Progenitor cell of endocrine pancreas (in vitro differentiated cells): Measurements from ENCODE around the gene EGFL6. TPM values are rescaled to one million over a fixed set of nuclear protein-coding genes. Genes with fewer than 3 reads are reported as not detected.
"Not testable (repeated sequence)": the region's sequence is repeated elsewhere in the genome, so short reads cannot be mapped to it uniquely, and the experiment has no call there.

Experiments
- DNase-seq: peaks from one replicate; pipeline ENCODE4 v3.0.0; 2021; ENCODE audit warnings: low spot score; ENCODE audit not compliant: unreplicated experiment
- H3K27ac Mint-ChIP-seq: 2 replicates; pipeline ENCODE4 v1.8.0; 2021; ENCODE audit warnings: mild to moderate bottlenecking, moderate library complexity, mixed read lengths
- H3K27me3 Mint-ChIP-seq: 2 replicates; pipeline ENCODE4 v1.8.0; 2021; ENCODE audit warnings: mixed read lengths
- H3K36me3 Mint-ChIP-seq: 2 replicates; pipeline ENCODE4 v1.8.0; 2022; ENCODE audit warnings: mixed read lengths; ENCODE audit not compliant: insufficient read depth
- H3K4me1 Mint-ChIP-seq: 2 replicates; pipeline ENCODE4 v1.8.0; 2021; ENCODE audit warnings: low read depth, mixed read lengths
- H3K4me3 Mint-ChIP-seq: 2 replicates; pipeline ENCODE4 v1.8.0; 2021; ENCODE audit warnings: low read depth, mild to moderate bottlenecking, moderate library complexity, mixed read lengths
- H3K9me3 Mint-ChIP-seq: 2 replicates; pipeline ENCODE4 v1.8.0; 2021; ENCODE audit warnings: low read depth, mixed read lengths
- CTCF ChIP-seq: fragments of 200-600 bp; sonication (generic); IDR thresholded peaks from one replicate; pipeline ENCODE4 v1.5.0; 2021; ENCODE audit warnings: antibody characterized with exemption, mild to moderate bottlenecking; ENCODE audit not compliant: unreplicated experiment
- microRNA-seq: library from miRNA; unstranded; fragments of <30 nt; microRNA quantifications from one replicate; pipeline ENCODE4 v1.1.0, GENCODE V29; 2020; ENCODE audit warnings: borderline number of aligned reads; ENCODE audit not compliant: unreplicated experiment
- total RNA-seq: library from RNA; stranded (reverse); gene quantifications from 2 replicates; pipeline ENCODE4 v1.2.1, GENCODE V29; 2021

The EGFL6 gene
- total RNA-seq, 1 donor from 2014 or later = 0.34 TPM

DNA sequence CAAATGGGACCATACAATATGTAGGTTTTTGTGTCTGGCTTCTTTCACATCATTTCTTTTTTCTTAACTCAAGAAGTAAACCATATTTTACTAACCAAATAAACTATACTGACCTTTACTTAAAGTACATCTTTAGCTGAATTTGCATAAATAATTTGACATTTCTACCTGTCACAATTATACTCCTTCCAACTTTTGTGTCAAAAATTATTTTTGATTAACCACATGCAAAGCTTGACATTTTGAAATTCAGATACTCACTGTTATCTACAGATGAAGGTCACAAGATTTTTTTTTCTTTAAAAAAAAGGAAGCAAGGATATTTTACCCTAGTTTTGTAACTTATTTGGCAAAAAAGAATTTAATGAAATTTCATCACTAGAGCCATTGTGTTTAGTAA lies 107.5 kb downstream of the EGFL6 start:
- Mint-ChIP-seq H3K27me3 (no peaks in the 10 kb centered on the region), H3K4me1 (no peaks in the 10 kb centered on the region), H3K4me3 (no peak overlapping the region), H3K9me3 (peaks cover 28% of the 10 kb centered on the region), H3K27ac (no peak overlapping the region), H3K36me3 (no peaks in the 10 kb centered on the region)
- DNase-seq = no peak
- no peak for TF ChIP-seq CTCF

DNA sequence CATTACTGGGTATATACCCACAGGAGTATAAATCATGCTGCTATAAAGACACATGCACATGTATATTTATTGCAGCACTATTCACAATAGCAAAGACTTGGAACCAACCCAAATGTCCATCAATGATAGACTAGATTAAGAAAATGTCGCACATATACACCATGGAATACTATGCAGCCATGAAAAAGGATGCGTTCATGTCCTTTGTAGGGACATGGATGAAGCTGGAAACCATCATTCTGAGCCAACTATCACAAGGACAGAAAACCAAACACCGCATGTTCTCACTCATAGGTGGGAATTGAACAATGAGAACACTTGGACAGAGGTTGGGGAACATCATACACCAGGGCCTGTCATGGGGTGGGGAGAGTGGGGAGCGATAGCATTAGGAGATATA lies 110.3 kb downstream of the EGFL6 start:
- not testable (repeated sequence) for H3K4me3 Mint-ChIP-seq, H3K27ac Mint-ChIP-seq, H3K27me3 Mint-ChIP-seq, DNase-seq, H3K36me3 Mint-ChIP-seq, H3K4me1 Mint-ChIP-seq
- peaks cover 20% of the 10 kb centered on the region for H3K9me3 Mint-ChIP-seq

DNA sequence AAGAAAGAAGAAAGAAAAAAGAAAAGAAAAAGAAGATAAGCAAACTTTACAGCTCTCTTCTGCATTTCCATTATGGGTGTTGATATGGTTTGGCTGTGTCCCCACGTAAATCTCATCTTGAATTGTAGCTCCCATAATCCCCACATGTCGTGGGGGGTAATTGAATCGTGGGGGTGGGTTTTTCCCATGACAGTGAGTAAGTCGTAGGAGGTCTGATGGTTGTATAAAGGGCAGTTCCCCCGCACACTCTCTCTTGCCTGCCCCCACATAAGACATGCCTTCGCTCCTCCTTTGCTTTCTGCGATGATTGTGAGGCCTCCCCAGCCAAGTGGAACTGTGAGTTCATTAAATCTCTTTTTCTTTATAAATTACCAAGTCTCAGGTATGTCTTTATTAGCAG lies 112.2 kb downstream of the EGFL6 start:
- peaks cover 16% of the 10 kb centered on the region for H3K9me3 Mint-ChIP-seq

More for the DNA sequence above, 112.2 kb downstream of the EGFL6 start:
- H3K36me3 Mint-ChIP-seq = no peaks in the 10 kb centered on the region
- no peak for DNase-seq
- H3K27me3 Mint-ChIP-seq = no peaks in the 10 kb centered on the region
- H3K27ac Mint-ChIP-seq = no peak overlapping the region
- no peak overlapping the region for H3K4me3 Mint-ChIP-seq
- TF ChIP-seq CTCF = no peak
- no peaks in the 10 kb centered on the region for H3K4me1 Mint-ChIP-seq

Small RNA genes lying within 50 kb of the gene (microRNA-seq; reads per million reads assigned to microRNA genes)
- not detected for gene MIR6086

Other genes with a start within 250 kb of the EGFL6 start
- gene ATXN3L, start 249.5 kb upstream of the EGFL6 start, total RNA-seq = not detected in 2 replicates
- gene TCEANC, start 83.5 kb downstream of the EGFL6 start, total RNA-seq = 3.0 and 4.1 TPM in 2 replicates
- gene RAB9A, start 119.5 kb downstream of the EGFL6 start, total RNA-seq = 17.6 and 20.5 TPM in 2 replicates
- gene TRAPPC2, start 165.0 kb downstream of the EGFL6 start, total RNA-seq = 22.6 and 23.4 TPM in 2 replicates
- gene OFD1, start 165.1 kb downstream of the EGFL6 start, total RNA-seq = 58.5 and 65.4 TPM in 2 replicates
- 20.4 and 21.8 TPM in 2 replicates for gene GPM6B, start 247.5 kb downstream of the EGFL6 start, total RNA-seq